HepG2 (cell line): ENCODE results near the gene ABCC5. TPM values are rescaled to one million over a fixed set of nuclear protein-coding genes. Genes with fewer than 3 reads are reported as not detected.

Experiments
- ATAC-seq: fragments of 200-7000 bp; cut with Tn5 transposase; 3 replicates; pipeline ENCODE4 v1.9.1; 2020; ENCODE audit warnings: mild to moderate bottlenecking, moderate library complexity
- BruUV-seq: library from RNA; stranded (reverse); fragments of 400-500 nt; replicated peaks from 2 replicates; lab custom pipeline; 2021; lab: Mats Ljungman, UMichigan
- CTCF ChIA-PET: fragments of 300-600 bp; formaldehyde crosslinking; extraction: SDS; loops from one replicate; lab custom pipeline; 2021; ENCODE audit warnings: low total read pairs, inconsistent platforms, low intra/inter-chr PET ratio; lab: Yijun Ruan, JAX
- POLR2A ChIA-PET: fragments of 350-600 bp; sonication (Branson Sonifier 250); formaldehyde crosslinking; loops from one replicate; lab custom pipeline; 2020; ENCODE audit warnings: antibody characterized with exemption, inconsistent platforms; lab: Yijun Ruan, JAX
- DNase-seq: peaks from one replicate; pipeline ENCODE4 v3.0.0-alpha.2; 2015; ENCODE audit warnings: low spot score
- FAIRE-seq: peaks from 3 replicates; lab custom pipeline; 2011; peaks lifted over from hg19 to GRCh38; lab: Jason Lieb, UNC
- H2AFZ ChIP-seq: one replicate; pipeline ENCODE4 v1.6.1; 2011; ENCODE audit warnings: low read length, inconsistent platforms
- H3K27ac ChIP-seq: fragments of 300-600 bp; 3 replicates; pipeline ENCODE4 v1.8.0; 2011; ENCODE audit warnings: mixed run types, mild to moderate bottlenecking, mixed read lengths, low read length, inconsistent platforms; ENCODE audit not compliant: insufficient read depth; ENCODE audit errors: extremely low read length
- H3K27me3 ChIP-seq, 2 experiments: fragments of 200-600 bp in 1 of 2; 2 replicates in 1 of 2; 3 replicates in 1 of 2; pipeline versions ENCODE4 v1.6.0 to v1.8.0; 2011; ENCODE audit warnings: low read length in 2 of 2, mild to moderate bottlenecking in 2 of 2, moderate library complexity in 2 of 2, inconsistent platforms in 1 of 2; ENCODE audit not compliant: insufficient read depth in 2 of 2, control insufficient read depth in 1 of 2
- H3K36me3 ChIP-seq, 2 experiments: fragments of 200-600 bp in 1 of 2; replicated peaks in 1 of 2; 2 replicates in 1 of 2; 3 replicates in 1 of 2; pipeline versions ENCODE4 v1.5.1 to v1.8.0; 2011; ENCODE audit warnings: low read length in 2 of 2, inconsistent platforms in 1 of 2; ENCODE audit not compliant: insufficient read depth in 2 of 2, control insufficient read depth in 1 of 2
- H3K4me1 ChIP-seq: 2 replicates; pipeline ENCODE4 v1.5.1; 2012; ENCODE audit warnings: low read length, inconsistent platforms; ENCODE audit not compliant: insufficient read depth
- H3K4me2 ChIP-seq: 2 replicates; pipeline ENCODE4 v1.6.0; 2011; ENCODE audit warnings: low read depth, low read length, inconsistent platforms
- H3K4me3 ChIP-seq, 3 experiments: fragments of 200-600 bp in 1 of 3; sonication (generic), shearing (Covaris generic) in 1 of 3; replicated peaks in 1 of 3; 2 replicates each; pipeline ENCODE4 v1.5.1; 2011 to 2016; ENCODE audit warnings: low read length in 3 of 3, inconsistent platforms in 2 of 3, low read depth in 2 of 3, mild to moderate bottlenecking in 2 of 3, control low read depth in 1 of 3, mixed read lengths in 1 of 3; ENCODE audit not compliant: insufficient read depth in 1 of 3
- H3K79me2 ChIP-seq: one replicate; pipeline ENCODE4 v1.6.1; 2011; ENCODE audit warnings: low read length, inconsistent platforms; ENCODE audit not compliant: insufficient read depth
- H3K9ac ChIP-seq: 2 replicates; pipeline ENCODE4 v1.6.0; 2011; ENCODE audit warnings: mild to moderate bottlenecking, low read depth, low read length, inconsistent platforms; ENCODE audit not compliant: insufficient read depth
- H3K9me3 ChIP-seq: 2 replicates; pipeline ENCODE4 v1.5.1; 2012; ENCODE audit warnings: mild to moderate bottlenecking, low read length
- H4K20me1 ChIP-seq: 2 replicates; pipeline ENCODE4 v1.6.0; 2011; ENCODE audit warnings: inconsistent platforms, mild to moderate bottlenecking, low read length, moderate library complexity; ENCODE audit not compliant: insufficient read depth
- CREBL2 ChIP-seq: sonication (generic); formaldehyde crosslinking; IDR thresholded peaks from 2 replicates; pipeline ENCODE4 v1.8.1; 2023; ENCODE audit warnings: missing genetic modification reagents, mild to moderate bottlenecking, borderline replicate concordance
- ETV6 ChIP-seq: sonication (generic); formaldehyde crosslinking; conservative IDR thresholded peaks from 2 replicates; pipeline ENCODE4 v1.4.0; 2020; ENCODE audit warnings: missing genetic modification reagents
- FUBP1 ChIP-seq: sonication (generic); formaldehyde crosslinking; IDR thresholded peaks from 2 replicates; pipeline ENCODE4 v1.5.1; 2020; ENCODE audit warnings: missing genetic modification reagents, mild to moderate bottlenecking, borderline replicate concordance
- IRF1 ChIP-seq: sonication (generic); formaldehyde crosslinking; IDR thresholded peaks from 2 replicates; pipeline ENCODE4 v1.4.0; 2020; ENCODE audit warnings: low read depth, mild to moderate bottlenecking, missing genetic modification reagents
- KAT2B ChIP-seq: fragments of 150-350 bp; IDR thresholded peaks from 2 replicates; pipeline ENCODE4 v1.6.1; 2014; ENCODE audit warnings: low read depth, low read length, borderline replicate concordance
- KLF13 ChIP-seq: sonication (generic); formaldehyde crosslinking; IDR thresholded peaks from 2 replicates; pipeline ENCODE4 v1.4.0; 2020; ENCODE audit warnings: mild to moderate bottlenecking, missing genetic modification reagents
- PHF5A ChIP-seq: IDR thresholded peaks from one replicate; pipeline ENCODE4 v1.6.1; 2018; ENCODE audit warnings: low read depth, missing genetic modification reagents; ENCODE audit not compliant: unreplicated experiment
- SNAI1 ChIP-seq: sonication (generic); formaldehyde crosslinking; IDR thresholded peaks from 2 replicates; pipeline ENCODE4 v1.5.0; 2020; ENCODE audit warnings: mild to moderate bottlenecking, missing genetic modification reagents, borderline replicate concordance
- TARDBP ChIP-seq: sonication (generic); formaldehyde crosslinking; IDR thresholded peaks from 2 replicates; pipeline ENCODE4 v1.8.0; 2022; ENCODE audit warnings: mild to moderate bottlenecking, missing genetic modification reagents
- ZNF232 ChIP-seq: sonication (generic); formaldehyde crosslinking; IDR thresholded peaks from 2 replicates; pipeline ENCODE4 v1.4.0; 2020; ENCODE audit warnings: missing genetic modification reagents, borderline replicate concordance
- ZNF337 ChIP-seq: sonication (generic); formaldehyde crosslinking; IDR thresholded peaks from 2 replicates; pipeline ENCODE4 v1.5.1; 2020; ENCODE audit warnings: missing genetic modification reagents, low read depth, mild to moderate bottlenecking, borderline replicate concordance
- ZNF780A ChIP-seq: sonication (generic); formaldehyde crosslinking; IDR thresholded peaks from 2 replicates; pipeline ENCODE4 v1.8.0; 2022; ENCODE audit warnings: mild to moderate bottlenecking, missing genetic modification reagents, moderate library complexity
- ZNF788 ChIP-seq: sonication (generic); formaldehyde crosslinking; IDR thresholded peaks from 2 replicates; pipeline ENCODE4 v1.5.0; 2020; ENCODE audit warnings: mild to moderate bottlenecking, missing genetic modification reagents, borderline replicate concordance
- ZSCAN30 ChIP-seq: sonication (generic); formaldehyde crosslinking; IDR thresholded peaks from 2 replicates; pipeline ENCODE4 v1.5.0; 2020; ENCODE audit warnings: mild to moderate bottlenecking, missing genetic modification reagents
- WGBS: methylation state at CpG from one replicate; pipeline ENCODE4 v1.1.6; 2017; ENCODE audit warnings: low lambda C conversion rate; 5-methylcytosine and 5-hydroxymethylcytosine counted together
- in situ Hi-C: cut with HindIII; loops from 2 replicates; pipeline ENCODE4 v1.10.0; 2017; ENCODE audit warnings: low pct_unique_long_range_greater_than_20kb; ENCODE audit not compliant: extremely low pct_ligation_motif_present
- intact Hi-C: fragments of 100-400 bp; cut with micrococcal nuclease; formaldehyde crosslinking; loops from one replicate; pipeline ENCODE4 v1.10.0; 2022; ENCODE audit not compliant: unreplicated experiment
- polyA plus RNA-seq, 8 experiments: library from polyadenylated mRNA; depleted of rRNA in 3 of 8; stranded (reverse) in 7 of 8; unstranded in 1 of 8; fragments of >200 nt; fragmentation: Illumina TruSeq in 4 of 8; extraction: Trizol in 4 of 8; gene quantifications; 2 replicates each; pipeline versions ENCODE4 v1.2.1 to v1.2.3, GENCODE V29; 2011 to 2016; ENCODE audit warnings: low read depth in 4 of 8, missing spikeins in 1 of 8, mixed read lengths in 1 of 8; ENCODE audit not compliant: insufficient read depth in 1 of 8
- total RNA-seq, 5 experiments: library from RNA; depleted of rRNA; stranded (reverse); fragments of >200 nt; fragmentation: Illumina TruSeq; extraction: Trizol; gene quantifications; 2 replicates each; pipeline ENCODE4 v1.2.3, GENCODE V29; 2016; ENCODE audit warnings: low read depth in 1 of 5

The ABCC5 gene
- total and polyA plus RNA-seq, 2 of the 13 experiments (the other 11 are each of a cell fraction or from before 2014, with no cell fraction given), result 12.5 to 12.7 TPM

- Histone ChIP-seq H3K4me1 (no peaks in the 10 kb centered on the region), H3K27me3 (no peaks in the 10 kb centered on the region)
- no peak for DNase-seq
- TF ChIP-seq KLF13 (CRISPR knock-in tag), result no peak
- TF ChIP-seq CREBL2 (CRISPR knock-in tag), result no peak
- TF ChIP-seq, all 625 proteins: peak for 0
- H4K20me1 ChIP-seq, result no peaks in the 10 kb centered on the region
- no peak overlapping the region for H3K27ac ChIP-seq
- H3K36me3 ChIP-seq, result peaks cover 0 to 28% of the 10 kb centered on the region in 2 experiments; a peak in 4 of 5 replicates
- ChIA-PET POLR2A (no interaction called here), CTCF (no interaction called here)
- no peaks in the 10 kb centered on the region for H3K9me3 ChIP-seq
- H3K4me2 ChIP-seq, result no peak overlapping the region
- no TSS peak for BruUV-seq
- H3K9ac ChIP-seq, result no peak overlapping the region
- in situ Hi-C loops (no loop called here), intact Hi-C loops (no loop called here)
- 90% methylated on average over 4 of the region's 4 CpGs for WGBS
- ATAC-seq (no peak), FAIRE-seq (no peak)
- no peak overlapping the region for H2AFZ ChIP-seq
- H3K79me2 ChIP-seq, result no peaks in the 10 kb centered on the region
- no peak overlapping the region for H3K4me3 ChIP-seq
Observed at GRCh38 chr3:183968666-183969245, 48.9 kb downstream of the ABCC5 start.

- Histone ChIP-seq H3K4me1 (no peaks in the 10 kb centered on the region), H3K27me3 (no peaks in the 10 kb centered on the region), H3K27ac (no peak overlapping the region), H2AFZ (no peak overlapping the region), H3K9ac (no peak overlapping the region), H3K79me2 (no peaks in the 10 kb centered on the region), H3K36me3 (peaks cover 0 to 28% of the 10 kb centered on the region in 2 experiments; a peak in 4 of 5 replicates), H3K4me2 (no peak overlapping the region), H3K9me3 (no peaks in the 10 kb centered on the region), H4K20me1 (no peaks in the 10 kb centered on the region), H3K4me3 (no peak overlapping the region)
- intact Hi-C loops, result no loop called here
- no peak for ATAC-seq
- 98% methylated on average over 3 of the region's 3 CpGs for WGBS
- ChIA-PET POLR2A (no interaction called here), CTCF (no interaction called here)
- BruUV-seq, result no TSS peak
- no peak for FAIRE-seq
- in situ Hi-C loops, result no loop called here
- DNase-seq, result no peak
- TF ChIP-seq PHF5A, result no peak
- no peak for TF ChIP-seq SNAI1 (CRISPR knock-in tag)
- no peak for TF ChIP-seq TARDBP (CRISPR knock-in tag)
- no peak for TF ChIP-seq ZNF232 (CRISPR knock-in tag)
- no peak for TF ChIP-seq ZNF337 (CRISPR knock-in tag)
- no peak for TF ChIP-seq IRF1 (CRISPR knock-in tag)
- no peak for TF ChIP-seq ZSCAN30 (CRISPR knock-in tag)
- no peak for TF ChIP-seq FUBP1 (CRISPR knock-in tag)
- no peak for TF ChIP-seq ETV6 (CRISPR knock-in tag)
- TF ChIP-seq ZNF788 (CRISPR knock-in tag), result no peak
- TF ChIP-seq ZNF780A (CRISPR knock-in tag), result no peak
- TF ChIP-seq KAT2B, result no peak
Observed at GRCh38 chr3:183967693-183968092, 50.0 kb downstream of the ABCC5 start.
